CD14-positive monocyte (primary cell): ENCODE results near the gene ELFN1. TPM values are rescaled to one million over a fixed set of nuclear protein-coding genes. Genes with fewer than 3 reads are reported as not detected.

Source experiments
- DNase-seq, 3 donors: peaks; one replicate each; pipeline ENCODE4 v3.0.0-alpha.2; 2011 to 2022
- H2AFZ ChIP-seq: 2 replicates; pipeline ENCODE4 v1.6.0; 2012; ENCODE audit warnings: mild to moderate bottlenecking, low read depth, low read length, inconsistent platforms; ENCODE audit not compliant: insufficient read depth, poor library complexity, severe bottlenecking
- H3K27ac ChIP-seq, 2 donors: 1 replicate in 1 of 2; 2 replicates in 1 of 2; pipeline ENCODE4 v1.5.1; 2012 to 2013; ENCODE audit warnings: low read length in 2 of 2, control low read depth in 1 of 2, inconsistent platforms in 1 of 2, low read depth in 1 of 2, mild to moderate bottlenecking in 1 of 2
- H3K27me3 ChIP-seq, 2 donors: one replicate each; pipeline versions ENCODE4 v1.6.0 to v1.6.1; 2011 to 2013; ENCODE audit warnings: low read length in 2 of 2; ENCODE audit not compliant: control insufficient read depth in 2 of 2, insufficient read depth in 2 of 2
- H3K36me3 ChIP-seq, 2 donors: replicated peaks in 1 of 2; 1 replicate in 1 of 2; 2 replicates in 1 of 2; pipeline versions ENCODE4 v1.5.1 to v1.6.1; 2012 to 2013; ENCODE audit warnings: low read length in 2 of 2, control low read depth in 1 of 2, inconsistent platforms in 1 of 2, mild to moderate bottlenecking in 1 of 2; ENCODE audit not compliant: insufficient read depth in 2 of 2, control insufficient read depth in 1 of 2
- H3K4me1 ChIP-seq, 2 donors: 1 replicate in 1 of 2; 2 replicates in 1 of 2; pipeline versions ENCODE4 v1.5.1 to v1.6.1; 2012 to 2013; ENCODE audit warnings: low read length in 2 of 2, control low read depth in 1 of 2, inconsistent platforms in 1 of 2, mild to moderate bottlenecking in 1 of 2, moderate library complexity in 1 of 2; ENCODE audit not compliant: insufficient read depth in 2 of 2, control insufficient read depth in 1 of 2
- H3K4me2 ChIP-seq: replicated peaks from 2 replicates; pipeline ENCODE3; 2012; ENCODE audit warnings: low read length, moderate library complexity, mild to moderate bottlenecking; ENCODE audit not compliant: poor library complexity, severe bottlenecking; ENCODE audit errors: extremely low read depth
- H3K4me3 ChIP-seq, 3 experiments: fragments of 200-600 bp in 1 of 3; sonication (generic) in 1 of 3; replicated peaks in 1 of 3; 1 replicate in 2 of 3; 2 replicates in 1 of 3; pipeline ENCODE4 v1.5.1; 2011 to 2013; ENCODE audit warnings: low read length in 3 of 3, mild to moderate bottlenecking in 3 of 3, control low read depth in 2 of 3, low read depth in 2 of 3, inconsistent platforms in 1 of 3, moderate library complexity in 1 of 3
- H3K79me2 ChIP-seq: 2 replicates; pipeline ENCODE4 v1.6.0; 2012; ENCODE audit warnings: mild to moderate bottlenecking, control low read depth, inconsistent platforms, low read length, moderate library complexity; ENCODE audit not compliant: insufficient read depth
- H3K9ac ChIP-seq: 2 replicates; pipeline ENCODE4 v1.6.0; 2017; ENCODE audit warnings: low read length, mild to moderate bottlenecking; ENCODE audit not compliant: insufficient read depth, poor library complexity, severe bottlenecking
- H3K9me3 ChIP-seq, 2 donors: replicated peaks in 1 of 2; 1 replicate in 1 of 2; 2 replicates in 1 of 2; pipeline versions ENCODE4 v1.5.1 to v1.6.1; 2012 to 2013; ENCODE audit warnings: low read length in 2 of 2, control low read depth in 1 of 2; ENCODE audit not compliant: control insufficient read depth in 1 of 2, insufficient read depth in 1 of 2
- H4K20me1 ChIP-seq: 2 replicates; pipeline ENCODE4 v1.6.0; 2012; ENCODE audit warnings: mild to moderate bottlenecking, low read length, control low read depth, moderate library complexity; ENCODE audit not compliant: insufficient read depth
- H3K27ac Mint-ChIP-seq, 7 donors: one replicate each; pipeline ENCODE4 v1.8.0; 2020; ENCODE audit warnings: mild to moderate bottlenecking in 7 of 7, mixed read lengths in 7 of 7, moderate library complexity in 6 of 7, inconsistent platforms in 2 of 7
- H3K27me3 Mint-ChIP-seq, 3 donors: one replicate each; pipeline ENCODE4 v1.8.0; 2021 to 2022; ENCODE audit warnings: low read depth in 3 of 3, mild to moderate bottlenecking in 3 of 3, mixed read lengths in 3 of 3, moderate library complexity in 3 of 3, inconsistent platforms in 1 of 3
- H3K36me3 Mint-ChIP-seq, 2 donors: one replicate each; pipeline ENCODE4 v1.8.0; 2020; ENCODE audit warnings: mixed read lengths in 2 of 2, inconsistent platforms in 1 of 2, mild to moderate bottlenecking in 1 of 2
- H3K4me1 Mint-ChIP-seq: one replicate; pipeline ENCODE4 v1.8.0; 2020; ENCODE audit warnings: mild to moderate bottlenecking, mixed read lengths
- H3K4me3 Mint-ChIP-seq, 2 donors: one replicate each; pipeline ENCODE4 v1.8.0; 2020; ENCODE audit warnings: mild to moderate bottlenecking in 2 of 2, mixed read lengths in 2 of 2, moderate library complexity in 1 of 2
- H3K9me3 Mint-ChIP-seq, 7 donors: one replicate each; pipeline ENCODE4 v1.8.0; 2020 to 2022; ENCODE audit warnings: mixed read lengths in 7 of 7, mild to moderate bottlenecking in 6 of 7, moderate library complexity in 6 of 7, inconsistent platforms in 2 of 7
- CTCF ChIP-seq: fragments of 200-600 bp; IDR thresholded peaks from one replicate; pipeline ENCODE4 v1.8.0; 2022; ENCODE audit warnings: antibody characterized with exemption, mild to moderate bottlenecking
- WGBS: methylation state at CpG from one replicate; pipeline ENCODE4 v1.1.5; 2013; ENCODE audit warnings: missing lambda C conversion rate; ENCODE audit not compliant: insufficient coverage; 5-methylcytosine and 5-hydroxymethylcytosine counted together
- intact Hi-C, 2 donors: fragments of 100-400 bp; cut with micrococcal nuclease; formaldehyde crosslinking; loops; one replicate each; pipeline versions ENCODE4 v1.15.0 to v1.15.1; 2023
- polyA plus RNA-seq, 3 donors: library from polyadenylated mRNA; depleted of rRNA in 1 of 3; unstranded in 2 of 3; stranded (reverse) in 1 of 3; fragments of 300-500 nt in 2 of 3; fragments of >200 nt in 1 of 3; fragmentation: Illumina TruSeq in 2 of 3; gene quantifications; 1 replicate in 2 of 3; 2 replicates in 1 of 3; pipeline ENCODE4 v1.2.3, GENCODE V29; 2012 to 2021

Gene ELFN1
- polyA plus RNA-seq, 3 donors = not detected

- no peaks in the 10 kb centered on the region for H3K4me1 ChIP-seq
- Mint-ChIP-seq H3K27me3 (peaks cover 0 to 5% (median 2%) of the 10 kb centered on the region in 3 donors), H3K27ac (no peak overlapping the region), H3K4me3 (no peak overlapping the region), H3K9me3 (peaks cover 0 to 11% (median 1%) of the 10 kb centered on the region in 7 donors), H3K36me3 (no peaks in the 10 kb centered on the region), H3K4me1 (no peaks in the 10 kb centered on the region)
- WGBS = 95% methylated on average over 5 of the region's 8 CpGs
- no peak overlapping the region for H3K4me3 ChIP-seq
- intact Hi-C loops = no loop called here
- no peaks in the 10 kb centered on the region for H3K79me2 ChIP-seq
- no peak overlapping the region for H3K4me2 ChIP-seq
- no peaks in the 10 kb centered on the region for H3K36me3 ChIP-seq
- peaks cover 0 to 2% of the 10 kb centered on the region in 2 donors for H3K27me3 ChIP-seq
- H3K27ac ChIP-seq = no peak overlapping the region
- no peak overlapping the region for H3K9ac ChIP-seq
- DNase-seq = no peak
- H3K9me3 ChIP-seq = no peaks in the 10 kb centered on the region
- H2AFZ ChIP-seq = no peak overlapping the region
- no peaks in the 10 kb centered on the region for H4K20me1 ChIP-seq
- no peak for TF ChIP-seq CTCF
These were observed 21.0 kb downstream of the ELFN1 start for GRCh38 chr7:1691096-1691495.

- no peak overlapping the region for H3K27ac Mint-ChIP-seq
- Histone ChIP-seq H3K36me3 (no peaks in the 10 kb centered on the region), H3K79me2 (no peaks in the 10 kb centered on the region), H4K20me1 (no peaks in the 10 kb centered on the region), H3K4me3 (no peak overlapping the region), H3K27me3 (no peaks in the 10 kb centered on the region), H3K9ac (no peak overlapping the region), H3K4me1 (no peaks in the 10 kb centered on the region), H3K9me3 (no peaks in the 10 kb centered on the region), H2AFZ (no peak overlapping the region), H3K4me2 (no peak overlapping the region), H3K27ac (no peak overlapping the region)
- H3K27me3 Mint-ChIP-seq = peaks cover 0 to 5% (median 2%) of the 10 kb centered on the region in 3 donors
- no peaks in the 10 kb centered on the region for H3K4me1 Mint-ChIP-seq
- no peaks in the 10 kb centered on the region for H3K36me3 Mint-ChIP-seq
- intact Hi-C loops = no loop called here
- peaks cover 0 to 7% (median 0%) of the 10 kb centered on the region in 7 donors for H3K9me3 Mint-ChIP-seq
- DNase-seq = no peak
- no peak overlapping the region for H3K4me3 Mint-ChIP-seq
- TF ChIP-seq CTCF = no peak
- WGBS = 92% methylated on average over 24 of the region's 27 CpGs
These were observed 21.8 kb downstream of the ELFN1 start for GRCh38 chr7:1691601-1692514.
